CD14-positive monocyte (primary cell): ENCODE data around the gene OSBPL10. TPM values are rescaled to one million over a fixed set of nuclear protein-coding genes. Genes with fewer than 3 reads are reported as not detected.
"Not testable (repeated sequence)": the region's sequence is repeated elsewhere in the genome, so short reads cannot be mapped to it uniquely, and the experiment has no call there.

Experiments
- DNase-seq, 3 donors: peaks; one replicate each; pipeline ENCODE4 v3.0.0-alpha.2; 2011 to 2022
- H2AFZ ChIP-seq: 2 replicates; pipeline ENCODE4 v1.6.0; 2012; ENCODE audit warnings: mild to moderate bottlenecking, low read depth, low read length, inconsistent platforms; ENCODE audit not compliant: insufficient read depth, poor library complexity, severe bottlenecking
- H3K27ac ChIP-seq, 2 donors: 1 replicate in 1 of 2; 2 replicates in 1 of 2; pipeline ENCODE4 v1.5.1; 2012 to 2013; ENCODE audit warnings: low read length in 2 of 2, control low read depth in 1 of 2, inconsistent platforms in 1 of 2, low read depth in 1 of 2, mild to moderate bottlenecking in 1 of 2
- H3K27me3 ChIP-seq, 2 donors: one replicate each; pipeline versions ENCODE4 v1.6.0 to v1.6.1; 2011 to 2013; ENCODE audit warnings: low read length in 2 of 2; ENCODE audit not compliant: control insufficient read depth in 2 of 2, insufficient read depth in 2 of 2
- H3K36me3 ChIP-seq, 2 donors: replicated peaks in 1 of 2; 1 replicate in 1 of 2; 2 replicates in 1 of 2; pipeline versions ENCODE4 v1.5.1 to v1.6.1; 2012 to 2013; ENCODE audit warnings: low read length in 2 of 2, control low read depth in 1 of 2, inconsistent platforms in 1 of 2, mild to moderate bottlenecking in 1 of 2; ENCODE audit not compliant: insufficient read depth in 2 of 2, control insufficient read depth in 1 of 2
- H3K4me1 ChIP-seq, 2 donors: 1 replicate in 1 of 2; 2 replicates in 1 of 2; pipeline versions ENCODE4 v1.5.1 to v1.6.1; 2012 to 2013; ENCODE audit warnings: low read length in 2 of 2, control low read depth in 1 of 2, inconsistent platforms in 1 of 2, mild to moderate bottlenecking in 1 of 2, moderate library complexity in 1 of 2; ENCODE audit not compliant: insufficient read depth in 2 of 2, control insufficient read depth in 1 of 2
- H3K4me2 ChIP-seq: replicated peaks from 2 replicates; pipeline ENCODE3; 2012; ENCODE audit warnings: low read length, moderate library complexity, mild to moderate bottlenecking; ENCODE audit not compliant: poor library complexity, severe bottlenecking; ENCODE audit errors: extremely low read depth
- H3K4me3 ChIP-seq, 3 experiments: fragments of 200-600 bp in 1 of 3; sonication (generic) in 1 of 3; replicated peaks in 1 of 3; 1 replicate in 2 of 3; 2 replicates in 1 of 3; pipeline ENCODE4 v1.5.1; 2011 to 2013; ENCODE audit warnings: low read length in 3 of 3, mild to moderate bottlenecking in 3 of 3, control low read depth in 2 of 3, low read depth in 2 of 3, inconsistent platforms in 1 of 3, moderate library complexity in 1 of 3
- H3K79me2 ChIP-seq: 2 replicates; pipeline ENCODE4 v1.6.0; 2012; ENCODE audit warnings: mild to moderate bottlenecking, control low read depth, inconsistent platforms, low read length, moderate library complexity; ENCODE audit not compliant: insufficient read depth
- H3K9ac ChIP-seq: 2 replicates; pipeline ENCODE4 v1.6.0; 2017; ENCODE audit warnings: low read length, mild to moderate bottlenecking; ENCODE audit not compliant: insufficient read depth, poor library complexity, severe bottlenecking
- H3K9me3 ChIP-seq, 2 donors: replicated peaks in 1 of 2; 1 replicate in 1 of 2; 2 replicates in 1 of 2; pipeline versions ENCODE4 v1.5.1 to v1.6.1; 2012 to 2013; ENCODE audit warnings: low read length in 2 of 2, control low read depth in 1 of 2; ENCODE audit not compliant: control insufficient read depth in 1 of 2, insufficient read depth in 1 of 2
- H4K20me1 ChIP-seq: 2 replicates; pipeline ENCODE4 v1.6.0; 2012; ENCODE audit warnings: mild to moderate bottlenecking, low read length, control low read depth, moderate library complexity; ENCODE audit not compliant: insufficient read depth
- H3K27ac Mint-ChIP-seq, 7 donors: one replicate each; pipeline ENCODE4 v1.8.0; 2020; ENCODE audit warnings: mild to moderate bottlenecking in 7 of 7, mixed read lengths in 7 of 7, moderate library complexity in 6 of 7, inconsistent platforms in 2 of 7
- H3K27me3 Mint-ChIP-seq, 3 donors: one replicate each; pipeline ENCODE4 v1.8.0; 2021 to 2022; ENCODE audit warnings: low read depth in 3 of 3, mild to moderate bottlenecking in 3 of 3, mixed read lengths in 3 of 3, moderate library complexity in 3 of 3, inconsistent platforms in 1 of 3
- H3K36me3 Mint-ChIP-seq, 2 donors: one replicate each; pipeline ENCODE4 v1.8.0; 2020; ENCODE audit warnings: mixed read lengths in 2 of 2, inconsistent platforms in 1 of 2, mild to moderate bottlenecking in 1 of 2
- H3K4me1 Mint-ChIP-seq: one replicate; pipeline ENCODE4 v1.8.0; 2020; ENCODE audit warnings: mild to moderate bottlenecking, mixed read lengths
- H3K4me3 Mint-ChIP-seq, 2 donors: one replicate each; pipeline ENCODE4 v1.8.0; 2020; ENCODE audit warnings: mild to moderate bottlenecking in 2 of 2, mixed read lengths in 2 of 2, moderate library complexity in 1 of 2
- H3K9me3 Mint-ChIP-seq, 7 donors: one replicate each; pipeline ENCODE4 v1.8.0; 2020 to 2022; ENCODE audit warnings: mixed read lengths in 7 of 7, mild to moderate bottlenecking in 6 of 7, moderate library complexity in 6 of 7, inconsistent platforms in 2 of 7
- WGBS: methylation state at CpG from one replicate; pipeline ENCODE4 v1.1.5; 2013; ENCODE audit warnings: missing lambda C conversion rate; ENCODE audit not compliant: insufficient coverage; 5-methylcytosine and 5-hydroxymethylcytosine counted together
- intact Hi-C, 2 donors: fragments of 100-400 bp; cut with micrococcal nuclease; formaldehyde crosslinking; loops; one replicate each; pipeline versions ENCODE4 v1.15.0 to v1.15.1; 2023
- polyA plus RNA-seq, 3 donors: library from polyadenylated mRNA; depleted of rRNA in 1 of 3; unstranded in 2 of 3; stranded (reverse) in 1 of 3; fragments of 300-500 nt in 2 of 3; fragments of >200 nt in 1 of 3; fragmentation: Illumina TruSeq in 2 of 3; gene quantifications; 1 replicate in 2 of 3; 2 replicates in 1 of 3; pipeline ENCODE4 v1.2.3, GENCODE V29; 2012 to 2021
- TF ChIP-seq, protein P1 (sequence below): fragments of 200-600 bp; IDR thresholded peaks from one replicate; pipeline ENCODE4 v1.8.0; 2022; ENCODE audit warnings: antibody characterized with exemption, mild to moderate bottlenecking

OSBPL10 gene
- polyA plus RNA-seq, 3 donors = 0.03 TPM; not detected in 2

- H3K4me3 Mint-ChIP-seq = no peak overlapping the region
- H4K20me1 ChIP-seq = no peaks in the 10 kb centered on the region
- TF ChIP-seq, protein P1, sequence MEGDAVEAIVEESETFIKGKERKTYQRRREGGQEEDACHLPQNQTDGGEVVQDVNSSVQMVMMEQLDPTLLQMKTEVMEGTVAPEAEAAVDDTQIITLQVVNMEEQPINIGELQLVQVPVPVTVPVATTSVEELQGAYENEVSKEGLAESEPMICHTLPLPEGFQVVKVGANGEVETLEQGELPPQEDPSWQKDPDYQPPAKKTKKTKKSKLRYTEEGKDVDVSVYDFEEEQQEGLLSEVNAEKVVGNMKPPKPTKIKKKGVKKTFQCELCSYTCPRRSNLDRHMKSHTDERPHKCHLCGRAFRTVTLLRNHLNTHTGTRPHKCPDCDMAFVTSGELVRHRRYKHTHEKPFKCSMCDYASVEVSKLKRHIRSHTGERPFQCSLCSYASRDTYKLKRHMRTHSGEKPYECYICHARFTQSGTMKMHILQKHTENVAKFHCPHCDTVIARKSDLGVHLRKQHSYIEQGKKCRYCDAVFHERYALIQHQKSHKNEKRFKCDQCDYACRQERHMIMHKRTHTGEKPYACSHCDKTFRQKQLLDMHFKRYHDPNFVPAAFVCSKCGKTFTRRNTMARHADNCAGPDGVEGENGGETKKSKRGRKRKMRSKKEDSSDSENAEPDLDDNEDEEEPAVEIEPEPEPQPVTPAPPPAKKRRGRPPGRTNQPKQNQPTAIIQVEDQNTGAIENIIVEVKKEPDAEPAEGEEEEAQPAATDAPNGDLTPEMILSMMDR = peak; percentile 84
- no CpG with 5 or more reads among the region's 5 CpGs for WGBS
- peaks cover 0 to 2% (median 0%) of the 10 kb centered on the region in 3 donors for H3K27me3 Mint-ChIP-seq
- H3K79me2 ChIP-seq = no peaks in the 10 kb centered on the region
- no peak overlapping the region for H3K9ac ChIP-seq
- H3K9me3 ChIP-seq = no peaks in the 10 kb centered on the region
- H3K27ac ChIP-seq = no peak overlapping the region
- H3K4me3 ChIP-seq = no peak overlapping the region
- no peaks in the 10 kb centered on the region for H3K36me3 ChIP-seq
- H3K9me3 Mint-ChIP-seq = peaks cover 0 to 2% (median 0%) of the 10 kb centered on the region in 7 donors
- no peaks in the 10 kb centered on the region for H3K4me1 Mint-ChIP-seq
- DNase-seq = peak; percentile 17 to 50 (median 37)
- no peaks in the 10 kb centered on the region for H3K27me3 ChIP-seq
- H3K4me2 ChIP-seq = no peak overlapping the region
- H2AFZ ChIP-seq = no peak overlapping the region
- no peaks in the 10 kb centered on the region for H3K4me1 ChIP-seq
- intact Hi-C loops = no loop called here
- no peaks in the 10 kb centered on the region for H3K36me3 Mint-ChIP-seq
- no peak overlapping the region for H3K27ac Mint-ChIP-seq
Observed at GRCh38 chr3:32018757-32019564, 37.9 kb upstream of the OSBPL10 start.

DNA sequence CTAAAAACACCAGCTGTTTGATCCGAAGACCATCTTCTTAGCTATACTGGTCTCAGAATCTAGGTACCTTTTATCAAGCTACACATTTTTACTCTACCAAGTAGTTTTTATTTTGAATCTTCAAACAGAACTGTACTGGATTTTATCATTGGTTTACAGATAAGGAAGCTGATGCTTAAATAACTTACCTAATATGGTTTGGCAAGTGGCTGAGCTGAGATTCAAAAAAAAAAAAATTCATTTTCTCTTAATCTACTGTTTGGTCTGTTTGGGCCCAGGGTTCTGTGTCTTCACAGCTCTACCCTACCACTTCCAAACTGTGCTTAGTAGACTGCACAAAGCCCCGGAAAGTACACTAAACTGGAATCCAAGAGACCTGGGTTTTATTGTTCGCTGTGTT lies 36.2 kb upstream of the OSBPL10 start:
- H3K36me3 Mint-ChIP-seq = no peaks in the 10 kb centered on the region
- no CpG with 5 or more reads among the region's 3 CpGs for WGBS
- no peak overlapping the region for H3K27ac ChIP-seq
- no peak overlapping the region for H3K9ac ChIP-seq
- H3K4me1 ChIP-seq = no peaks in the 10 kb centered on the region
- intact Hi-C loops = no loop called here
- no peak overlapping the region for H2AFZ ChIP-seq
- H3K9me3 Mint-ChIP-seq = peaks cover 0 to 4% (median 0%) of the 10 kb centered on the region in 7 donors
- no peak overlapping the region for H3K27ac Mint-ChIP-seq
- no peaks in the 10 kb centered on the region for H4K20me1 ChIP-seq
- no peaks in the 10 kb centered on the region for H3K36me3 ChIP-seq
- no peak overlapping the region for H3K4me3 Mint-ChIP-seq
- no peaks in the 10 kb centered on the region for H3K27me3 ChIP-seq
- no peaks in the 10 kb centered on the region for H3K9me3 ChIP-seq
- H3K27me3 Mint-ChIP-seq = peaks cover 0 to 2% (median 0%) of the 10 kb centered on the region in 3 donors
- DNase-seq = no peak
- H3K4me2 ChIP-seq = no peak overlapping the region
- no peaks in the 10 kb centered on the region for H3K4me1 Mint-ChIP-seq
- TF ChIP-seq, protein P1 = no peak
- no peak overlapping the region for H3K4me3 ChIP-seq
- H3K79me2 ChIP-seq = no peaks in the 10 kb centered on the region

DNA sequence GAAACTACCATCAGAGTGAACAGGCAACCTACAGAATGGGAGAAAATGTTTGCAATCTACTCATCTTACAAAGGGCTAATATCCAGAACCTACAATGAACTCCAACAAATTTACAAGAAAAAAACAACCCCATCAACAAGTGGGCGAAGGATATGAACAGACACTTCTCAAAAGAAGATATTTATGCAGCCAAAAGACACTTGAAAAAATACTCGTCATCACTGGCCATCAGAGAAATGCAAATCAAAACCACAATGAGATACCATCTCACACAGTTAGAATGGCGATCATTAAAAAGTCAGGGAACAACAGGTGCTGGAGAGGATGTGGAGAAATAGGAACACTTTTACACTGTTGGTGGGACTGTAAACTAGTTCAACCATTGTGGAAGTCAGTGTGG lies 34.6 kb upstream of the OSBPL10 start:
- H3K9ac ChIP-seq, H3K27me3 Mint-ChIP-seq, H3K27ac Mint-ChIP-seq, H3K79me2 ChIP-seq, H3K4me2 ChIP-seq, H3K4me1 Mint-ChIP-seq, H3K4me3 ChIP-seq, DNase-seq, H3K36me3 ChIP-seq, H4K20me1 ChIP-seq, H3K4me3 Mint-ChIP-seq, H2AFZ ChIP-seq, intact Hi-C loops, H3K9me3 Mint-ChIP-seq, H3K36me3 Mint-ChIP-seq, H3K4me1 ChIP-seq, H3K27ac ChIP-seq, H3K27me3 ChIP-seq, H3K9me3 ChIP-seq: not testable (repeated sequence)
- no CpG with 5 or more reads among the region's 3 CpGs for WGBS
